Measurements from ENCODE around the gene MYOM1. TPM values are rescaled to one million over a fixed set of nuclear protein-coding genes. Genes with fewer than 3 reads are reported as not detected.
A peak's percentile ranks its signal among the peaks of the same experiment; 100 is the strongest.

The MYOM1 gene
- total RNA-seq, 1 experiment from 2014 or later: 0.07 TPM

DNA sequence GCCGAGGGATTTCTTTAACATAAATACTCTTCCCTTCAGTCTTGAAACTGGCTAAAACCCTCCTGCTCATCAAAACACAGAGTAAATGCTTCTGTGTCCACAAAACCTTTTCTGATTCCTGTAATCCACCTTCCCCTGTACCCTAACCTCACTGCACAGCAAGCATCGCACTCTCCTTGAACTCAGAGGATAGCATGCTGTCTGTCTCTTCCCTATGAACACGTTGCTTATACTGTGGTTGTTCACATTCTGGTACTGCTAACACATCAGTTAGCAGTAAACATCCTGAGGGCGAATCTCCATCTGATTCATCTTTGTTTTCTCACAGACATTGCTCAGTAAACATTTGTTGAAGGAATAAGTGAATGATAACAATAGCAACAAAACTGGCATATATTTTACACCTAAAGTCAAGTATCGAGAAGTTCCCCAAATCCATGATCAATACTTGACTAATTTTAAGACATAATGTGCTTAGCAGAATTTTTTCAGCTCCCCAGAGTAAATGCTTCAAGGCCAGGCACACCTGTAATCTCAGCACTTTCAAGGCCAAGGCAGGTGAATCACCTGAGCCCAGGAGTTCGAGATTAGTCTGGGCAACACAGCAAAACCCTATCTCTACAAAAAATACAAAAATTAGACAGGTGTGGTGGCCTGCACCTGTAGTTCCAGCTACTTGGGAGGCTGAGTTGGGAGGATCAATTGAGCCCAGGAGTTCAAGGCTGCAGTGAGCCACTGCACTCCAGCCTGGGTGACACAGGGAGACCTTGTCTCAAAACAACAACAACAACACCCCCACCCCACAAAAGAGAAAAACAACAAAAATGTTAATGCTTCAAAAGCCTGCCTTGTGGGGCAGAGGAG lies 161.2 kb downstream of the MYOM1 start:
- Histone ChIP-seq H3K4me3 (ENCODE audit: low read length) (no peak overlapping the region), H3K36me3 (ENCODE audit: low read depth, low read length) (no peaks in the 10 kb centered on the region), H3K9ac (ENCODE audit: low read length) (no peak overlapping the region), H3K4me2 (ENCODE audit: low read length) (no peak overlapping the region), H3K27me3 (ENCODE audit: low read length) (no peaks in the 10 kb centered on the region), H3F3A (ENCODE audit: low read length, unreplicated experiment) (no peaks in the 10 kb centered on the region), H4K20me1 (ENCODE audit: low read length) (no peaks in the 10 kb centered on the region), H3K9me2 (replicated peaks; ENCODE audit: low read length) (no peaks in the 10 kb centered on the region), H3K4me1 (ENCODE audit: insufficient read depth, low read length) (peaks cover 10% of the 10 kb centered on the region), H3K27ac (ENCODE audit: low read length) (no peak overlapping the region), H2AFZ (ENCODE audit: low read length) (peak overlapping the region; percentile 15; the same call in 1 of the 2 replicates), H3K79me2 (ENCODE audit: low read length) (no peaks in the 10 kb centered on the region), H3K9me3 (ENCODE audit: low read length) (no peaks in the 10 kb centered on the region)
- intact Hi-C loops (cut with micrococcal nuclease): no loop called here
- peak; percentile 61 for DNase-seq
- ATAC-seq: peak; percentile 80
- CTCF ChIA-PET: interaction anchor here (1.3 kb wide), 1 partner anchor 21 kb away, joined by 9 read pairs; no protein-coding TSS in a partner anchor
- no TSS peak for BruUV-seq (replicated peaks)
- POLR2A ChIA-PET (ENCODE audit: unreplicated experiment): no interaction called here
- no peak for TF ChIP-seq EZH2phosphoT487 (IDR thresholded peaks at IDR 0.05; ENCODE audit: borderline replicate concordance, low read length)
- TF ChIP-seq EZH2 (IDR thresholded peaks at IDR 0.05; ENCODE audit: low read length, unreplicated experiment): no peak
- TF ChIP-seq, protein P1, sequence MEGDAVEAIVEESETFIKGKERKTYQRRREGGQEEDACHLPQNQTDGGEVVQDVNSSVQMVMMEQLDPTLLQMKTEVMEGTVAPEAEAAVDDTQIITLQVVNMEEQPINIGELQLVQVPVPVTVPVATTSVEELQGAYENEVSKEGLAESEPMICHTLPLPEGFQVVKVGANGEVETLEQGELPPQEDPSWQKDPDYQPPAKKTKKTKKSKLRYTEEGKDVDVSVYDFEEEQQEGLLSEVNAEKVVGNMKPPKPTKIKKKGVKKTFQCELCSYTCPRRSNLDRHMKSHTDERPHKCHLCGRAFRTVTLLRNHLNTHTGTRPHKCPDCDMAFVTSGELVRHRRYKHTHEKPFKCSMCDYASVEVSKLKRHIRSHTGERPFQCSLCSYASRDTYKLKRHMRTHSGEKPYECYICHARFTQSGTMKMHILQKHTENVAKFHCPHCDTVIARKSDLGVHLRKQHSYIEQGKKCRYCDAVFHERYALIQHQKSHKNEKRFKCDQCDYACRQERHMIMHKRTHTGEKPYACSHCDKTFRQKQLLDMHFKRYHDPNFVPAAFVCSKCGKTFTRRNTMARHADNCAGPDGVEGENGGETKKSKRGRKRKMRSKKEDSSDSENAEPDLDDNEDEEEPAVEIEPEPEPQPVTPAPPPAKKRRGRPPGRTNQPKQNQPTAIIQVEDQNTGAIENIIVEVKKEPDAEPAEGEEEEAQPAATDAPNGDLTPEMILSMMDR (conservative IDR thresholded peaks at IDR 0.05; ENCODE audit: low read depth, low read length): no peak

DNA sequence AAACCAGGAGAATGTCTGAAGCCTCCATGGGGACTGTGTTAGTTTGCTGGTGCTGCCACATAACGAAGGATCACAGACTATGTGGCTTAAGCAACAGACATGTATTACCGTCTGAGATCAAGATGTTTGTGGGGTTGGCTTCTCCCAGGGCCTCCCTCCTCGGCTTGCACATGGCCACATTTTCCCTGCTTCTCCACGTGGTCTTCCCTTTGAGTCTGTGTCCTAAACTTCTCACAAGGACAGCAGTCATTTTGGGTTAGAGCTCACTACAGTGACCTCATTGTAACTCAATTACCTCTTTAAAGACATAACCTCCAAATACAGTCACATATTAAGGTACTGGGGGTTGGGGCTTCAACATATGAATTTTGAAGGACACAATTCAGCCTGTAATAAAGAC lies 162.2 kb downstream of the MYOM1 start:
- no TSS peak for BruUV-seq (replicated peaks)
- no peaks in the 10 kb centered on the region for H3K79me2 ChIP-seq (ENCODE audit: low read length)
- ATAC-seq: no peak
- no peak overlapping the region for H3K27ac ChIP-seq (ENCODE audit: low read length)
- H3K9ac ChIP-seq (ENCODE audit: low read length): no peak overlapping the region
- H3K9me2 ChIP-seq (replicated peaks; ENCODE audit: low read length): no peaks in the 10 kb centered on the region
- no peaks in the 10 kb centered on the region for H3K36me3 ChIP-seq (ENCODE audit: low read depth, low read length)
- no peaks in the 10 kb centered on the region for H4K20me1 ChIP-seq (ENCODE audit: low read length)
- no peaks in the 10 kb centered on the region for H3K9me3 ChIP-seq (ENCODE audit: low read length)
- no peak for DNase-seq
- CTCF ChIA-PET: no interaction called here
- H3K4me3 ChIP-seq (ENCODE audit: low read length): no peak overlapping the region
- no peaks in the 10 kb centered on the region for H3F3A ChIP-seq (ENCODE audit: low read length, unreplicated experiment)
- intact Hi-C loops (cut with micrococcal nuclease): no loop called here
- no peak overlapping the region for H3K4me2 ChIP-seq (ENCODE audit: low read length)
- TF ChIP-seq, protein P1 (conservative IDR thresholded peaks at IDR 0.05; ENCODE audit: low read depth, low read length): no peak
- no peak for TF ChIP-seq EZH2phosphoT487 (IDR thresholded peaks at IDR 0.05; ENCODE audit: borderline replicate concordance, low read length)
- no peak for TF ChIP-seq EZH2 (IDR thresholded peaks at IDR 0.05; ENCODE audit: low read length, unreplicated experiment)
- H3K4me1 ChIP-seq (ENCODE audit: insufficient read depth, low read length): peaks cover 10% of the 10 kb centered on the region
- POLR2A ChIA-PET (ENCODE audit: unreplicated experiment): no interaction called here
- no peaks in the 10 kb centered on the region for H3K27me3 ChIP-seq (ENCODE audit: low read length)
- H2AFZ ChIP-seq (ENCODE audit: low read length): no peak overlapping the region

DNA sequence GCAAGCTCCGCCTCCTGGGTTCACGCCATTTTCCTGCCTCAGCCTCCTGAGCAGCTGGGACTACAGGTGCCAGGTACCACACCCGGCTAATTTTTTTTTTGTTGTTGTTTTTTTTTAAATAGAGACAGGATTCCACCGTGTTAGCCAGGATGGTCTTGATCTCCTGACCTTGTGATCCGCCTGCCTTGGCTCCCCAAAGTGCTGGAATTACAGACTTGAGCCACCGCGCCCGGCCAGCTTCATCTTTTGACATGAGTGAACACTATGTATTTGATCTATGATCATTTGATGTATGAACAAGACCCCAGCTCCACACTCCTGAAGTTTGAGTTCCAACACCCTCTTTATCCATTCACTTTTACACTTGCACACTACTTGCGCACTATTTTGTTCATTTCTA lies 163.5 kb downstream of the MYOM1 start:
- Histone ChIP-seq H3K4me1 (ENCODE audit: insufficient read depth, low read length) (peaks cover 10% of the 10 kb centered on the region), H3K4me2 (ENCODE audit: low read length) (no peak overlapping the region), H3K79me2 (ENCODE audit: low read length) (no peaks in the 10 kb centered on the region), H3K27me3 (ENCODE audit: low read length) (no peaks in the 10 kb centered on the region), H3K9ac (ENCODE audit: low read length) (no peak overlapping the region), H3K4me3 (ENCODE audit: low read length) (no peak overlapping the region), H2AFZ (ENCODE audit: low read length) (no peak overlapping the region), H3K27ac (ENCODE audit: low read length) (no peak overlapping the region), H4K20me1 (ENCODE audit: low read length) (no peaks in the 10 kb centered on the region), H3F3A (ENCODE audit: low read length, unreplicated experiment) (no peaks in the 10 kb centered on the region), H3K36me3 (ENCODE audit: low read depth, low read length) (no peaks in the 10 kb centered on the region), H3K9me2 (replicated peaks; ENCODE audit: low read length) (no peaks in the 10 kb centered on the region), H3K9me3 (ENCODE audit: low read length) (no peaks in the 10 kb centered on the region)
- BruUV-seq (replicated peaks): no TSS peak
- DNase-seq: no peak
- intact Hi-C loops (cut with micrococcal nuclease): no loop called here
- ChIA-PET CTCF (no interaction called here), POLR2A (ENCODE audit: unreplicated experiment) (no interaction called here)
- ATAC-seq: no peak
- TF ChIP-seq EZH2phosphoT487 (IDR thresholded peaks at IDR 0.05; ENCODE audit: borderline replicate concordance, low read length): no peak
- TF ChIP-seq, protein P1 (conservative IDR thresholded peaks at IDR 0.05; ENCODE audit: low read depth, low read length): no peak
- TF ChIP-seq EZH2 (IDR thresholded peaks at IDR 0.05; ENCODE audit: low read length, unreplicated experiment): no peak
